HepG2 (cell line): ENCODE data around the gene COMT. TPM values are rescaled to one million over a fixed set of nuclear protein-coding genes. Genes with fewer than 3 reads are reported as not detected.

Experiments used
- ATAC-seq: fragments of 200-7000 bp; cut with Tn5 transposase; 3 replicates; pipeline ENCODE4 v1.9.1; 2020; ENCODE audit warnings: mild to moderate bottlenecking, moderate library complexity
- BruUV-seq: library from RNA; stranded (reverse); fragments of 400-500 nt; replicated peaks from 2 replicates; lab custom pipeline; 2021; lab: Mats Ljungman, UMichigan
- CTCF ChIA-PET: fragments of 300-600 bp; formaldehyde crosslinking; extraction: SDS; loops from one replicate; lab custom pipeline; 2021; ENCODE audit warnings: low total read pairs, inconsistent platforms, low intra/inter-chr PET ratio; lab: Yijun Ruan, JAX
- POLR2A ChIA-PET: fragments of 350-600 bp; sonication (Branson Sonifier 250); formaldehyde crosslinking; loops from one replicate; lab custom pipeline; 2020; ENCODE audit warnings: antibody characterized with exemption, inconsistent platforms; lab: Yijun Ruan, JAX
- DNase-seq: peaks from one replicate; pipeline ENCODE4 v3.0.0-alpha.2; 2015; ENCODE audit warnings: low spot score
- FAIRE-seq: peaks from 3 replicates; lab custom pipeline; 2011; peaks lifted over from hg19 to GRCh38; lab: Jason Lieb, UNC
- H2AFZ ChIP-seq: one replicate; pipeline ENCODE4 v1.6.1; 2011; ENCODE audit warnings: low read length, inconsistent platforms
- H3K27ac ChIP-seq: fragments of 300-600 bp; 3 replicates; pipeline ENCODE4 v1.8.0; 2011; ENCODE audit warnings: mixed run types, mild to moderate bottlenecking, mixed read lengths, low read length, inconsistent platforms; ENCODE audit not compliant: insufficient read depth; ENCODE audit errors: extremely low read length
- H3K27me3 ChIP-seq, 2 experiments: fragments of 200-600 bp in 1 of 2; 2 replicates in 1 of 2; 3 replicates in 1 of 2; pipeline versions ENCODE4 v1.6.0 to v1.8.0; 2011; ENCODE audit warnings: low read length in 2 of 2, mild to moderate bottlenecking in 2 of 2, moderate library complexity in 2 of 2, inconsistent platforms in 1 of 2; ENCODE audit not compliant: insufficient read depth in 2 of 2, control insufficient read depth in 1 of 2
- H3K36me3 ChIP-seq, 2 experiments: fragments of 200-600 bp in 1 of 2; replicated peaks in 1 of 2; 2 replicates in 1 of 2; 3 replicates in 1 of 2; pipeline versions ENCODE4 v1.5.1 to v1.8.0; 2011; ENCODE audit warnings: low read length in 2 of 2, inconsistent platforms in 1 of 2; ENCODE audit not compliant: insufficient read depth in 2 of 2, control insufficient read depth in 1 of 2
- H3K4me1 ChIP-seq: 2 replicates; pipeline ENCODE4 v1.5.1; 2012; ENCODE audit warnings: low read length, inconsistent platforms; ENCODE audit not compliant: insufficient read depth
- H3K4me2 ChIP-seq: 2 replicates; pipeline ENCODE4 v1.6.0; 2011; ENCODE audit warnings: low read depth, low read length, inconsistent platforms
- H3K4me3 ChIP-seq, 3 experiments: fragments of 200-600 bp in 1 of 3; sonication (generic), shearing (Covaris generic) in 1 of 3; replicated peaks in 1 of 3; 2 replicates each; pipeline ENCODE4 v1.5.1; 2011 to 2016; ENCODE audit warnings: low read length in 3 of 3, inconsistent platforms in 2 of 3, low read depth in 2 of 3, mild to moderate bottlenecking in 2 of 3, control low read depth in 1 of 3, mixed read lengths in 1 of 3; ENCODE audit not compliant: insufficient read depth in 1 of 3
- H3K79me2 ChIP-seq: one replicate; pipeline ENCODE4 v1.6.1; 2011; ENCODE audit warnings: low read length, inconsistent platforms; ENCODE audit not compliant: insufficient read depth
- H3K9ac ChIP-seq: 2 replicates; pipeline ENCODE4 v1.6.0; 2011; ENCODE audit warnings: mild to moderate bottlenecking, low read depth, low read length, inconsistent platforms; ENCODE audit not compliant: insufficient read depth
- H3K9me3 ChIP-seq: 2 replicates; pipeline ENCODE4 v1.5.1; 2012; ENCODE audit warnings: mild to moderate bottlenecking, low read length
- H4K20me1 ChIP-seq: 2 replicates; pipeline ENCODE4 v1.6.0; 2011; ENCODE audit warnings: inconsistent platforms, mild to moderate bottlenecking, low read length, moderate library complexity; ENCODE audit not compliant: insufficient read depth
- AGO2 ChIP-seq: fragments of 200-400 bp; formaldehyde crosslinking; optimal IDR thresholded peaks from 2 replicates; pipeline ENCODE3; 2017; ENCODE audit warnings: mild to moderate bottlenecking, low read depth, low read length, moderate library complexity
- CREM ChIP-seq, 2 experiments: sonication (generic) in 1 of 2; formaldehyde crosslinking in 1 of 2; IDR thresholded peaks; 2 replicates each; pipeline versions ENCODE4 v1.4.0 to v1.6.1; 2016 to 2020; ENCODE audit warnings: antibody characterized with exemption in 1 of 2, mild to moderate bottlenecking in 1 of 2, missing genetic modification reagents in 1 of 2
- DPF2 ChIP-seq: sonication (generic); formaldehyde crosslinking; IDR thresholded peaks from 2 replicates; pipeline ENCODE4 v1.4.0; 2020; ENCODE audit warnings: mild to moderate bottlenecking, low read depth, missing genetic modification reagents, borderline replicate concordance
- ELF1 ChIP-seq: sonication (generic); formaldehyde crosslinking; IDR thresholded peaks from 2 replicates; pipeline ENCODE4 v1.4.0; 2020; ENCODE audit warnings: missing genetic modification reagents
- FOSL2 ChIP-seq: sonication (generic); formaldehyde crosslinking; IDR thresholded peaks from 2 replicates; pipeline ENCODE4 v1.4.0; 2020; ENCODE audit warnings: missing genetic modification reagents
- FOXA1 ChIP-seq, 2 experiments: fragments of 450-650 bp in 1 of 2; sonication (generic) in 1 of 2; formaldehyde crosslinking in 1 of 2; IDR thresholded peaks; 2 replicates each; pipeline versions ENCODE4 v1.4.0 to v1.6.1; 2016 to 2020; ENCODE audit warnings: missing genetic modification reagents in 1 of 2
- FOXJ3 ChIP-seq: sonication (generic); formaldehyde crosslinking; IDR thresholded peaks from 2 replicates; pipeline ENCODE4 v1.4.0; 2020; ENCODE audit warnings: missing genetic modification reagents, mild to moderate bottlenecking, borderline replicate concordance
- HNF4G ChIP-seq, 2 experiments: sonication (generic) in 1 of 2; formaldehyde crosslinking in 1 of 2; IDR thresholded peaks; 2 replicates each; pipeline versions ENCODE4 v1.4.0 to v1.6.1; 2011 to 2020; ENCODE audit warnings: borderline replicate concordance in 2 of 2, low read depth in 2 of 2, mild to moderate bottlenecking in 2 of 2, low read length in 1 of 2, missing genetic modification reagents in 1 of 2, moderate library complexity in 1 of 2
- KAT8 ChIP-seq: IDR thresholded peaks from 2 replicates; pipeline ENCODE4 v1.6.1; 2016; ENCODE audit warnings: missing genetic modification reagents, missing compliant biosample characterization
- LCORL ChIP-seq, 2 experiments: fragments of 450-650 bp in 1 of 2; sonication (generic) in 1 of 2; formaldehyde crosslinking in 1 of 2; IDR thresholded peaks; 2 replicates each; pipeline versions ENCODE4 v1.5.0 to v1.6.1; 2017 to 2020; ENCODE audit warnings: antibody characterized with exemption in 1 of 2, missing genetic modification reagents in 1 of 2
- POLR2A ChIP-seq, 2 experiments: IDR thresholded peaks; 2 replicates each; pipeline ENCODE4 v1.6.1; 2011; ENCODE audit warnings: low read depth in 2 of 2, low read length in 2 of 2, mild to moderate bottlenecking in 1 of 2, moderate library complexity in 1 of 2; ENCODE audit not compliant: insufficient read depth in 1 of 2
- RARA ChIP-seq: IDR thresholded peaks from 2 replicates; pipeline ENCODE4 v1.6.1; 2016; ENCODE audit warnings: missing genetic modification reagents, missing compliant biosample characterization
- SRSF1 ChIP-seq: fragments of 200-400 bp; formaldehyde crosslinking; optimal IDR thresholded peaks from 2 replicates; pipeline ENCODE3; 2017; ENCODE audit warnings: mild to moderate bottlenecking, low read depth, low read length, moderate library complexity
- SSRP1 ChIP-seq: IDR thresholded peaks from 2 replicates; pipeline ENCODE4 v1.6.1; 2016; ENCODE audit warnings: control low read depth
- THRA ChIP-seq: sonication (generic); formaldehyde crosslinking; IDR thresholded peaks from 2 replicates; pipeline ENCODE4 v1.4.0; 2020; ENCODE audit warnings: missing genetic modification reagents, borderline replicate concordance
- ZNF558 ChIP-seq: sonication (generic); formaldehyde crosslinking; IDR thresholded peaks from 2 replicates; pipeline ENCODE4 v1.9.0; 2022; ENCODE audit warnings: mild to moderate bottlenecking, missing genetic modification reagents, borderline replicate concordance
- WGBS: methylation state at CpG from one replicate; pipeline ENCODE4 v1.1.6; 2017; ENCODE audit warnings: low lambda C conversion rate; 5-methylcytosine and 5-hydroxymethylcytosine counted together
- in situ Hi-C: cut with HindIII; loops from 2 replicates; pipeline ENCODE4 v1.10.0; 2017; ENCODE audit warnings: low pct_unique_long_range_greater_than_20kb; ENCODE audit not compliant: extremely low pct_ligation_motif_present
- intact Hi-C: fragments of 100-400 bp; cut with micrococcal nuclease; formaldehyde crosslinking; loops from one replicate; pipeline ENCODE4 v1.10.0; 2022; ENCODE audit not compliant: unreplicated experiment
- polyA plus RNA-seq, 8 experiments: library from polyadenylated mRNA; depleted of rRNA in 3 of 8; stranded (reverse) in 7 of 8; unstranded in 1 of 8; fragments of >200 nt; fragmentation: Illumina TruSeq in 4 of 8; extraction: Trizol in 4 of 8; gene quantifications; 2 replicates each; pipeline versions ENCODE4 v1.2.1 to v1.2.3, GENCODE V29; 2011 to 2016; ENCODE audit warnings: low read depth in 4 of 8, missing spikeins in 1 of 8, mixed read lengths in 1 of 8; ENCODE audit not compliant: insufficient read depth in 1 of 8
- total RNA-seq, 5 experiments: library from RNA; depleted of rRNA; stranded (reverse); fragments of >200 nt; fragmentation: Illumina TruSeq; extraction: Trizol; gene quantifications; 2 replicates each; pipeline ENCODE4 v1.2.3, GENCODE V29; 2016; ENCODE audit warnings: low read depth in 1 of 5
- TF ChIP-seq, protein P1 (sequence below): sonication (generic); formaldehyde crosslinking; conservative IDR thresholded peaks from 2 replicates; pipeline ENCODE4 v1.4.0; 2020; ENCODE audit warnings: missing genetic modification reagents

COMT gene
- total and polyA plus RNA-seq, 2 of the 13 experiments (the other 11 are each of a cell fraction or from before 2014, with no cell fraction given), result 156 to 162 TPM

DNA sequence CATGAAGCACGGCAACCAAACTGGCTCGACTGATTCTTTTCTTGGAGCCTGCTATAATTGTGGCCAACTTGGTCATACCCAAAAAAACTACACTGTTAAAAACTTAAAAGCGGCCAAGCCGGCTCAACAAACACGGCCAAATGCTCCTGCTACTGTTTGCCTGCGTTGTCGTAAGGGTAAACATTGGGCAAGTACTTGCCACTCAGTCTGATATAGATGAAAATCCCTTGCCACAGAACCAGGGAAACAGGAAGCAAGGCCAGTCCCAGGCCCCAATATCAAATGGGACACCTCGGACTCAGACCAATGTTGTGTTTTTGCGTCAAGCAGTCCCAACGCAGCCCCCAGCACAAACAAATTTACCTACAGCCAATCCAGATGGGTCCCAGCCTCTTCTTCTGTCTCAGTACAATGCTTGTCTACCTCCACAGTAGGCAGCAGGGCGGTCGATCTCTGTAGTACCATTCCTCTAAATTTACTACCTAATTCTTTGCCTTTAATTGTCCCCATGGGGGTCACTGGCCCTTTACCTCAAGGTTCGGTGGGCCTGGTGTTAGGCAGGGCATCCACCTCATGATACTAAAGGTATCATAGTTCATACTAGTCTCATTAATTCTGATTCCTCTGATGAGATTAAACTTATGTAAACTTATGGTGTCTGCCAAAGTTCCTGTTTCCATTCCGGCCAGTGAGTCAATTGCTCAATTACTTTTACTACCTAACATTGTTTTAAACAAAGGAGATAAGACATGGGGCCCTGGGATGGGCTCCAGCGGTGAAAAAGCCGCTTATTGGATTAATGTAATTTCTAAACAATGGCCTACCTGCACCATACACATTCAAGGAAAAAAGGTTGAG, 3.7 kb upstream of the COMT start:
- ChIA-PET CTCF (no interaction called here), POLR2A (no interaction called here)
- H4K20me1 ChIP-seq, result no peaks in the 10 kb centered on the region
- H3K9ac ChIP-seq, result peak overlapping the region; percentile 42
- in situ Hi-C loops (no loop called here), intact Hi-C loops (no loop called here)
- H2AFZ ChIP-seq, result no peak overlapping the region
- BruUV-seq, result no TSS peak
- no peaks in the 10 kb centered on the region for H3K9me3 ChIP-seq
- H3K27ac ChIP-seq, result peak overlapping the region; percentile 65
- H3K4me1 ChIP-seq, result peaks cover 63% of the 10 kb centered on the region
- no peaks in the 10 kb centered on the region; a peak in 1 of 5 replicates for H3K36me3 ChIP-seq
- peak overlapping the region; percentile 18 to 35 (median 26); a peak in 4 of 6 replicates for H3K4me3 ChIP-seq
- WGBS, result 14% methylated on average over 11 of the region's 16 CpGs
- peak overlapping the region; percentile 70 for H3K4me2 ChIP-seq
- peak; percentile 17; the same call in 2 of the 3 replicates for ATAC-seq
- DNase-seq, result peak; percentile 90
- H3K79me2 ChIP-seq, result peaks cover 26% of the 10 kb centered on the region
- FAIRE-seq, result no peak
- no peaks in the 10 kb centered on the region; a peak in 1 of 5 replicates for H3K27me3 ChIP-seq
- TF ChIP-seq FOXA1 (IDR thresholded peaks at IDR 0.05) (no peak), FOXA1 (CRISPR knock-in tag; IDR thresholded peaks at IDR 0.05) (peak; percentile 92), SRSF1 (no peak), SSRP1 (CRISPR knock-in tag) (peak; percentile 64; the same call in 1 of the 2 replicates), DPF2 (peak; percentile 59), AGO2 (no peak), FOXJ3 (CRISPR knock-in tag) (peak; percentile 56; the same call in 1 of the 2 replicates), ELF1 (CRISPR knock-in tag) (peak; percentile 70), LCORL (IDR thresholded peaks at IDR 0.05) (0 out of 2 replicates have a peak, but pooled peaks have one; percentile 7), LCORL (CRISPR knock-in tag; IDR thresholded peaks at IDR 0.05) (peak; percentile 89), KAT8 (peak; percentile 16; the same call in 1 of the 2 replicates), RARA (peak; percentile 24; the same call in 1 of the 2 replicates), FOSL2 (peak; percentile 51), THRA (CRISPR knock-in tag) (peak; percentile 55; the same call in 1 of the 2 replicates), ZNF558 (no peak), HNF4G (IDR thresholded peaks at IDR 0.05; ENCODE audit: borderline replicate concordance, low read depth, low read length) (0 out of 2 replicates have a peak, but pooled peaks have one; percentile 25), HNF4G (CRISPR knock-in tag; IDR thresholded peaks at IDR 0.05; ENCODE audit: borderline replicate concordance, low read depth) (no peak), POLR2A (IDR thresholded peaks at IDR 0.05; ENCODE audit: insufficient read depth in 1 of 2, low read depth in 2 of 2, low read length in 2 of 2) (peak in 1 of 2 experiments; percentile 22; a peak in 1 of 4 replicates), CREM (IDR thresholded peaks at IDR 0.05) (peak; percentile 61), CREM (CRISPR knock-in tag; IDR thresholded peaks at IDR 0.05) (no peak)
- TF ChIP-seq, protein P1, sequence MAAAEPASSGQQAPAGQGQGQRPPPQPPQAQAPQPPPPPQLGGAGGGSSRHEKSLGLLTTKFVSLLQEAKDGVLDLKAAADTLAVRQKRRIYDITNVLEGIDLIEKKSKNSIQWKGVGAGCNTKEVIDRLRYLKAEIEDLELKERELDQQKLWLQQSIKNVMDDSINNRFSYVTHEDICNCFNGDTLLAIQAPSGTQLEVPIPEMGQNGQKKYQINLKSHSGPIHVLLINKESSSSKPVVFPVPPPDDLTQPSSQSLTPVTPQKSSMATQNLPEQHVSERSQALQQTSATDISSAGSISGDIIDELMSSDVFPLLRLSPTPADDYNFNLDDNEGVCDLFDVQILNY (CRISPR knock-in tag), result no peak
